T47D (cell line): ENCODE data around the gene MYBPC3.

Experiments used
- DNase-seq, 2 experiments: peaks; one replicate each; pipeline versions ENCODE4 v3.0.0 to v3.0.0-alpha.2; 2011 to 2012; ENCODE audit warnings: low read depth in 1 of 2, low spot score in 1 of 2
- JUND ChIP-seq: IDR thresholded peaks from 2 replicates; pipeline ENCODE4 v1.6.1; 2012; ENCODE audit warnings: low read depth
- in situ Hi-C: cut with HindIII; loops from 2 replicates; pipeline ENCODE4 v1.10.0; 2016; ENCODE audit warnings: low sequenced_read_pairs, low pct_unique_long_range_greater_than_20kb

MYBPC3 gene

DNA sequence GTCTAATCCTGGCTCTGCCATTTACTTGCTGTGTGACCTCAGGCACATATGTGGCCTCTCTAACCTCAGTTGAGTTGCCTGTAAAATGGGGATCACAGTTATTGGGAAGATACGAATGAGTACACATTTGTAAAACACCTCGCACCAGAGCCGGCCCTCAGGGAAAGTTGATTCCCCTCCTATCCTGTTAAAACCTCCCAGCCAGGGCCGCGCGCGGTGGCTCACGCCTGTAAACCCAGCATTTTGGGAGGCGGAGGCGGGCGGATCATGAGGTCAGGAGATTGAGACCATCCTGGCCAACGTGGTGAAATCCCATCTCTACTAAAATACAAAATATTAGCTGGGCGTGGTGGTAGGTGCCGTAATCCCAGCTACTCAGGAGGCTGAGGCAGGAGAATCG, 7.8 kb upstream of the MYBPC3 start:
- TF ChIP-seq JUND, result no peak
- in situ Hi-C loops, result no loop called here
- DNase-seq, result no peak

DNA sequence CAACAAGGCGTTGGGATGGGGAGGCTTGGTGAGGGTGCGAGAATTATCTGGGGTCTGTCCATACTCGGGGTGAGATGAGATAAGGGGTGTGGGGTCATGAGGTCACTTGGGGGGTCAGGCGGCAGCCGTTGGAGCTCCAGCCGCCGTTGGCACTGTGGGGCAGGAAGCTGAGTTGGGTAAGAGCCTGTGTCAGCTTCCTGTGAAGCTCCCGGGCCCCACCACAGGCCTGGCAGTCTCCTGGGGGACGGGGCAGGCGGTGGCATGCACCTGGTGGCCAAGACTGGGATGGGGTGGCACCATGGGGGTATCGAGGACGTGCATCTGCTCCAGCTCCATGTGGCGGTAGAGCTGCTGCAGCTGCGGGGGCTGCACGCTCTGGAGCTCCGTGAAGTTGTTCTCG, 7.1 kb upstream of the MYBPC3 start:
- no peak for TF ChIP-seq JUND
- no peak for DNase-seq
- in situ Hi-C loops, result no loop called here

DNA sequence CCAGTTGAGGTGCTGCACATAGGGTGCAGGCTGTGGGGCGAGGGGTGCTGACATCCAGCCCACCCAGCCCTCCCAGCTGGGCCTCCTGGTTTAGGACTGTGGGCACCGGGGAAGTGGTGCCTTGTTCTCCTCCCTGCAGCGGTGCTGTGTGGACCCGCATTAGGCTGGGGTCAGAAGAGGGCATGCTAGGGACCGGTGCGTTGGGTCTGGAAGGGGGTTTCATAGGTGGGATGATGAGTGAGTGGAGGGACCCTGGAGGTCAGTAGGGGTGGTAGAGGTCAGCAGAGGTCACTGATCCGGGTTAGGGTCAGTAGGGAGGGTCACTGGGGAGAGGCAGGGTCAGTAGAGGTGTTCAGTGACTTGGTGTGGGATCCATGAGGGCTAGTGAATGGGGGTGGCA, 6.7 kb upstream of the MYBPC3 start:
- in situ Hi-C loops, result no loop called here
- TF ChIP-seq JUND, result no peak
- DNase-seq, result no peak

DNA sequence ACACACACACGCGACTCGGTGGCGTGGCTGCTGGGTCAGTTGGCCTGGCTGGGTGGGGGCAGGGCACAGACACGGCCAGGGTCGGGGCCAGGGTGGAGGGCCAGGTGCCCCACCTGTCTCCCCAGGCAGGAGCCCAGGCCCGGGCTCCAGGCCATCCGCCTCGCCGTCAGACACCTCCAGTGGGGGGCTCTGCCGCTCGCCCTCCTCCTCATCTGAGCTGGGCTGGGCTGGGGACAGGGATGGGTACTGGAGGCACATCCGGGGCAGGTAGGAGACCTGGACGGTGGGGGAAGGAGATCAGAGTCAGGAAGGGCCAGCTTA, 6.2 kb upstream of the MYBPC3 start:
- no peak for TF ChIP-seq JUND
- DNase-seq, result no peak
- in situ Hi-C loops, result no loop called here

DNA sequence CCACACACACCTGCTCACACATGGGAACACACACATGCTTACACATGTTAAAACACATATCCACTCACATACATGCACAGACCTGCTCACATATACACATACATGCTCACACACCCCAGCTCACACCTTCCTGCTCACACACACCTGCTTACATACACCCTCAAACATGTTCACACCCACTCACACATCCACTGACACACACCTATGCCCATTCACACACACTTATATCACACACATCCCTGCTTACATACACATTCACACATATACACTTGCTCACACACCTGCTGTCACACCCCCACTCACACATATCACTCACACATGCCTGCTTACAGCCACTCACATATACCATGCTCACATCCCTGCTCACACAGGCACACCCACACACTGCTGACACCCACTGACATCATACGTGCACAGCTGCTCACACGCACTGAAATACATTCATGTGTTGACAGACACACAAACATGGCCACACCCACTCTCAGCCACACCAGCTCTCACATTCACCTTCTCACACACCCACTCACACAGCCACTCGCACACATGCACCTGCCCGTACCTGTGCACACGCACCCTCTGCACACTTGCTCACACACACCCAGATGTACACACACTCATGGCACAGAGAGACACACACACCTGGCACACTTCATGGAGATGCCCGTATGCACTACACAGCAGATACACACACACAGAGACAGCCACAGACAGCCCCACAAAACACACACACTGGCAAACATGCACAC, 5.7 kb upstream of the MYBPC3 start:
- in situ Hi-C loops, result no loop called here
- no peak for DNase-seq
- TF ChIP-seq JUND, result no peak

DNA sequence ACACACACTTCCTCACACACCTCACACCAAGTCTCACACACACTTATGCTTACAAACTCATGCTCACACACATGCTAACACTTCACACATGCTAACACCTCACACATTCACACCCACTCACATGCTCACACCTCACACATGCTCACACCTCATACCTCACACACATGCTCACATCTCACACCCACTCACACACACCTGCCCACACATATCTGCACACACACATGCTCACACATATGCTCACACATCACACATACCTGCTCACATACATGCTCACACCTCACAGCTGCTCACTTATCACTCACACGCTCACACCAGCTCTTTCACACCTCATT, 4.5 kb upstream of the MYBPC3 start:
- no peak for DNase-seq
- in situ Hi-C loops, result no loop called here

DNA sequence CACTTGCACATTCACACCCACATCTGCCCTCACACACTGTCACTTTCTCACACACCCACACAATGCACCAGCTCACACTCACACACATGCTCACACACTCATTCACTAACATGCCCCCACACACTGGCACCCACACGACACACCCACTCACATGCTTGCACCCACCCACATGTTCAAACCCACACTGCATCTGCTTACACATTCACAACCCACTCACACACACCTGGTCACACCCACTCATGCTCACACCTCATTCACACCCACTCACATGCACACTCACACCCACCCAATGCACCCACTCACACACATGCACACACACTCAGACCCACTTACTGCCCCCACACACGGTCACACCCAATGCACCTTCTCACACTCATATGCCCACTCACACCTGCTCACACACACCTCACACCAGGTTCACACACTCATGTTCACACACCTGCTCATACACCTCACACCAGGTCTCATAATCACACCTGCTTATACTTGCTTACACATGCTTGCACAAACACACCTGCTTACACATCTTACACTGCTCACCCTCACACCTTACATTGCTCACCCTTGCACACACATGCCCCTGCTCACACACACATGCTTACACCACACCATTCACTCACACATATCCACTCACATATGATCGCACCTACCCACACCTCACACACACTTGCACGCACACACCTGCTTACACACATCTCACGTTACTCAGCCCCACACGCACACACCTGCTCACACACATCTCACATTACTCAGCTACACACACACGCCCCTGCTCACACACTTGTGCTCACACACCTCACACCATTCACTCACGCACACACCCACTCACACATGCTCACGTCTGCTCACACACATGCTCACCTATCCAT, 3.9 kb upstream of the MYBPC3 start:
- in situ Hi-C loops, result no loop called here
- no peak for TF ChIP-seq JUND
- DNase-seq, result no peak

More for the DNA sequence above, 4.5 kb upstream of the MYBPC3 start:
- no peak for TF ChIP-seq JUND

DNA sequence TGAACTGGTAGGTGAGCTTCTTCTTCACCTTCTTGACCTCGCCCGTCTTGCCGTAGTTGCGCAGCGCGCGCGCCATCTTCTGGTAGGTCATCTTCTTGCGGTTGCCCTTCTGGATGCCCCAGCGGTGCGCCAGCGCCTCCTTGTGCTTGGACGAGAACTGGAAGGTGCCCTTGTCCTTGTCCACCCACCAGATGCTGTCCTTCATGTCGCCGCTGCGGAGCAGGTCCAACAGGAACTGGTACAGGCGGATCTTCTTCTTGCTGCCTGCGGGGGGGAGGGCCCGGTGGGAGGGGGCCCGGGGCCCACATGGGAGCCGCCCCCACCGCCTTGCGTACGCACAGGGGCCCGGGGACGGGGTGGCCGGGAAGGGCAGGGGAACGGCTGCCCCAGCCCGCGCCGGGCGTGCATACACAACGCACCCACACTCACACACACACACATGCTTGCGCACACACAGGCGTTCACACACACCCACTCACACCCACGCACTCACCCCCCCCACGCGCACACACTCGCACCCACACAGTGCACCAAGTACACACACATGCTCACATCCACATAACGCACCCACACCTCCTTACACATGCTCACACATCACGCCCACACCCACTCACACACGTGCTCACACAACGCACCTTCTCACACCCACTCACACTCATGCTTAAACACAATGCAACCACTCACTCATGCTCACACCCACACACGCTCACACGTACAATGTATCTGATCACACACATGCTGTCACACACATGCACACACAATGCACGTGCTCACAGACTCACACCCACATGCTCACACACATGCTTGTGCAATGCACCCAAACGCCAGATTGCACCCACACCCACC, 3.0 kb upstream of the MYBPC3 start:
- in situ Hi-C loops, result no loop called here
- no peak for TF ChIP-seq JUND
- DNase-seq, result peak; percentile 96 to 98

DNA sequence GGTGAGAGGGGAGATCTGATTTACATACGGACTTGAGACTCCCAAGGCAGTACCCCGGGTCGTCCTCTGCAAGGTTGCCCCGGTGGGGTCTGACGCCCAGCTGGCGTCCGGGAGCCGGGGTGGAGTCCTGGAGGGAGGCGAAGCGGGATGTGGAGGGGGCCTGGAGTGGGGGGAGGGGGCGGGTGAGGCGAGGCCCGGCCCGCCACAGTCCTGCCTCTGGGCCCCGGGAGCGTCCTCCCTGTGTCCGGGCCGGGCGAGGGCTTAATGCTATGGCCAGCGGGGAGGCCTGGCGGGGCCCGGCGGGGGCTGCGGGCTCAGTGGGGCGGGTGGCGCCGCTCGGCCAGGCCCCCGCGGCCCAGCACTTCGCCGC, 2.4 kb upstream of the MYBPC3 start:
- in situ Hi-C loops, result no loop called here
- peak in 1 of 2 experiments; percentile 50 for DNase-seq
- TF ChIP-seq JUND, result no peak

DNA sequence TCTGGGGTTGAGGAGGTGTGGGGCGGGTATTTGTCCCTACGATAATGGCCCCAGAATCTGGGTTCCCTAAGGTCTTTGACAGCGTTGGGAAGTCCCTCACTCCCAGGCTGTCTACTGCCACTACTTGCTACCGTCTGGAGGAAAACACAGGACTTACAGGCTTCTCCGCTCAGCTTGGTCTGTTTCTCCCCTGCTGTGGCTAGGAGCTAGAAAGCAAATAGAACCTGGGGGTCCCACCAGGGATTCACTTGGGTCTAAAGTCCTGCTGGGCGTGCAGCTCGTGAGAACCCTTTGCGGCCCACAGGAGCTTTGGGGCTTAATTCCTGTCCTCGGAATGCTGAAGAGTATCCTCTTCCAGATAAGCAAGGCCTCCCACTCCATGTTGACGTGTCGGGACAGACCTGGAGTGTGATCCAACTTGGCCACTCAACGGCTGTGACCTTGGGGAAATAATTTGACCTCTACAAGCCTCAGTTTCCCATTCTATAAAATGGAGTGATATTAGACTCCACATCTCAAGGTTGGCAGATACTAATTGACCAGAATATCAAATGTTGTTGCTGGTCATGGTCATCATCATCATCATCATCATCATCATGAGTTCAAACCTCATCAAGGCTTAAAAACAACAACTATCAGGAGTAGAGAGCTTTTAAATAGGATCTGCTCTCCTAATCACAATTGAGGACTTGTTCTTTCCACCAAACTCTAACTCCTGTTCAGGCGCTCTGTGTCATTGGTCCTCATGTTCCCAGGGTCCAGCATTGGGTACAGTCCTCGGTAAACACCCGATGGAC, 1.7 kb upstream of the MYBPC3 start:
- no peak for TF ChIP-seq JUND
- DNase-seq, result no peak
- in situ Hi-C loops, result no loop called here

DNA sequence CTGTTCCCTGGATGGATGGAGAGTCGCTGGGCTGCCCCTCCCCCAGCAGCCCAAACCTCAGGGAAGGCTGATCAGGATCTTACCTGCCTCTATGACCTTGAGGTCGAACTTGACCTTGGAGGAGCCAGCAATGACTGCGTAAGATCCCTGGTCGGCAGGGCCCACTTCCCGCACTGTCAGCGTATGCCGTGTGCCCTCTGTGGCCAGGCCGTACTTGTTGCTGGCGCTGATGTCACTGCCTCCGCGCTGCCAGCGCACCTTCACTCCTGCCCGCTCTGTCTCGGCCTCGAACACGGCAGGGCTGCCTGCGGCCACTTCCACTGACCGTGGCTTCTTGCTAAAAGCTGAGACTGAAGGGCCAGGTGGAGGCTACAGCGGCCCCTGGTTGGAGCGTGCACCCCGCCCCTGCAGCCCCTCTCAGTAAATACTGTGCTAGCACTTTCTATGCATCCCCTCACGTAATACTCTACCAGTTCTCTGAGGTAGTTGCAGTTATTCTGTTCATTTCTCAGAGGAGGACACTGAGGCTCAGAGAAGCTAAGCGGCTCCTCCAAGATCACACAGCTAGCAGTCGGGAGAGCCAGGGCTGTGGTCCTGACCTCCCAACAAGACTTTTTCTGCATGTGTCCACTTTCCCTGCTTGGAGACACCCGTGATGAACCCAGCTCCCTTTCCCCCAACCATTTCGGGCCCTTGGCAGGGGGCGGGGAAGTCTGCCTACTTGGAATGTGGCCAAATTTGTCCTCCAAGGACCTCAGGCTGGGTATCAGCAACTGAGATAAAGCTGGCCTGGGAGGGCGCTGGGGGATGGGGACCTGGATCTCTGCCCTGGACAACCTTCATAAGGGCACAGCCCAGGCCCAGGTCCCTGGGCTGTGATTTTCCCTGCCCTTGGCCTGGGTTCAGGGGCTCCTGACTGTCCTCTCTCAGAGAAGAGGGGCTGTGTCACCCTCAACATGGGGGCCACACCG, 1.1 kb downstream of the MYBPC3 start:
- in situ Hi-C loops, result no loop called here
- no peak for DNase-seq
- TF ChIP-seq JUND, result no peak

DNA sequence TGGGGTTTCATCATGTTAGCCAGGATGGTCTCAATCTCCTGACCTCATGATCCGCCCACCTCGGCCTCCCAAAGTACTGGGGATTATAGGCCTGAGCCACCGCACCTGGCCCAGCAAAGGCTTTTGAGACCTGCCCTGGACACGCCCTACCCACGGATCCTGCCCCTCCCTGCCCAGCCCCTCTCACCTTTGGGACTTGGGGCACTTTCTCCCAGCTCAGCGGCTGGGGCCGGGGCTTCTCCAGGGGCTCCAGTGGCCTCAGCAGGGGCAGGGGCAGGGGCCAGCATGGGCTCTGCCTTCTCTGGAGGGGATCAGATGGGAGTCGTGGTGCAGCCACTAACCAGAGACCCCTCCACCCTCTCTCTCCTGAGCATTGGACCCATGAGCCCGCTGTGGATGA, 2.2 kb downstream of the MYBPC3 start:
- no peak for DNase-seq
- in situ Hi-C loops, result no loop called here
- no peak for TF ChIP-seq JUND
